ENCODE results near the gene NSMCE1.

NSMCE1 gene

DNA sequence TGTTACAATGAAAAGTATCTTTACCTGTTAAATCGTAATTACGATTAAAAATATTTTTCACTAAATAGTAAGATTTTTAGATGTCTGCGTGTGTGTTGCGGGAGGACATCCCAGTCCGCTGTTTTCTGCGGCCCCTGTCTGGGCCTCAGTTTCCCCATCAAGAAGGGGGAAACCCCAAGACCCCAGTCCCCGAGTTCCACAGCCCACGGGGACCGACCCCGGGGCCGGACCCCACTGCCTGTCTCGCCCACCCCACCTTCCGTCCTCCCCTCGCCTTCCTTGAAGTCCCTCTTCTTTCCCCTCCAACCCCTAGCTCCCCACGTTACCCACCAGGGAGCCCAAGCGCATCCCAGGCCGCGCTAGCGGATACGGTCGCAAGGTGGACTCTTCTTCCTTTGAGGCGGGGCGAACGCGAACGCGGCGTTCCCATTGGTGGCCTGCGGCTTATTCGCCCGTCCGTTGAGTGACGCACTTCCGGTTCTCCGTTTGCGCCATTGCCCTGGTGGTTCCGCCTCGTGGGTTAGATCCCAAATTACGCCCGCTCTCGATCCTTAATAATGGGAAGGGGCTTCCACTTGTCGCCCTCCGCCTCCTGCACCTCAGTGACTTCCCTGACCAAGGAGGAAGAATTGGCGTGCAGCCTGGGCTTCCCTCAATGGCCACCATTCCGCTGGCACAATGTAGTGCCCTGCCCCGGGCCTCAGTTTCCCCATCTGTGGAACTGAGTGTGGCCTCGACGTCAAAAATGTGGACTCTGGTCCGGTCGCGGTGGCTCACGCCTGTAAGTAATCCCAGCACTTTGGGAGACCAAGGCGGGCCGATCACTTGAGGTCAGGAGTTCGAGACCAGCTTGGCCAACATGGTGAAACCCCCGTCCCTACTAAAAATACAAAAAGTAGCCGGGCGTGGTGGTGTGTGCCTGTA, at the start of gene NSMCE1:
Gene NSMCE1, minus strand, starts transcription at position 397 of the 924 bp plus-strand sequence. CDS start 11,202 bp downstream, outside the sequence.
- Histone ChIP-seq H3K9me3 (ENCODE audit: control insufficient read depth, low read length) (no peaks in the 10 kb centered on the region), H3K36me3 (ENCODE audit: control insufficient read depth, insufficient read depth, low read length) (no peaks in the 10 kb centered on the region), H3K4me1 (ENCODE audit: control insufficient read depth, insufficient read depth, low read length) (peaks cover 5% of the 10 kb centered on the region), H3K9ac (ENCODE audit: low read length) (peak within 1 kb of the TSS; percentile 80), H3K4me3 (ENCODE audit: low read length) (peak within 1 kb of the TSS; percentile 85), H3K27me3 (ENCODE audit: control insufficient read depth, insufficient read depth, low read length) (no peaks in the 10 kb centered on the region)

DNA sequence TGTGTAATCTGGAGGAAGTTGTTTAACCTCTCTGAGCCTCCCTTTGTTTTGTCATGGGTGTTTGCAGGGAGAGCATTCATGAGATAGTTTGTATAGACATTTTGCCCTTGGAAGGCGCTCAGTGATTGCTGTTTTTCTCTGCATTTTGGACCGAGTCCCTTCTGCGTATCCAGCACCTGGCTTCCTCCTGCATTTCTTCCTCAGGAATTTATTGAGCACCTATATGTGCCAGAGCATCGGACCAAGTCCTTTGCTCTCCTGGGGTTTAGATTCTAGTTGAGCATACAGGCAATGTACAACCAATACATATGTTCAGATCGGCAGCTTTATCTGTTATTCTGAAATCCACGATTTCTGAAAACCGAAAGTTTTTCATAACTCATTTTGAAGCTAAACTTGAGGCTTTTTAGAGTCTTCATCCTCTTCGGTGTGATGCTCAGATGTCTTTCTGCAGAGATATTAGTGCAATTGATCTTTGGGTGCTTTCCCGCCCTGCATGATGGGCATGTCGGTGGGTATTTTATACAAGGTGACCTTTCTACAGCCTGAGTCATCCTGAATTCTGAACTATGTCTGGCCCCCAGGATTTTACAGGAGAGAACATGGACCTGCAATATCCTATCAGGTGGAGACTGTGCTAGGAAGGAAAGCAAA, 49.3 kb upstream of the NSMCE1 start:
- no peak overlapping the region for H3K9ac ChIP-seq (ENCODE audit: low read length)
- H3K27me3 ChIP-seq (ENCODE audit: control insufficient read depth, insufficient read depth, low read length), result no peaks in the 10 kb centered on the region
- H3K9me3 ChIP-seq (ENCODE audit: control insufficient read depth, low read length), result no peaks in the 10 kb centered on the region
- no peak overlapping the region for H3K4me3 ChIP-seq (ENCODE audit: low read length)
- H3K36me3 ChIP-seq (ENCODE audit: control insufficient read depth, insufficient read depth, low read length), result no peaks in the 10 kb centered on the region
- peaks cover 73% of the 10 kb centered on the region for H3K4me1 ChIP-seq (ENCODE audit: control insufficient read depth, insufficient read depth, low read length)

DNA sequence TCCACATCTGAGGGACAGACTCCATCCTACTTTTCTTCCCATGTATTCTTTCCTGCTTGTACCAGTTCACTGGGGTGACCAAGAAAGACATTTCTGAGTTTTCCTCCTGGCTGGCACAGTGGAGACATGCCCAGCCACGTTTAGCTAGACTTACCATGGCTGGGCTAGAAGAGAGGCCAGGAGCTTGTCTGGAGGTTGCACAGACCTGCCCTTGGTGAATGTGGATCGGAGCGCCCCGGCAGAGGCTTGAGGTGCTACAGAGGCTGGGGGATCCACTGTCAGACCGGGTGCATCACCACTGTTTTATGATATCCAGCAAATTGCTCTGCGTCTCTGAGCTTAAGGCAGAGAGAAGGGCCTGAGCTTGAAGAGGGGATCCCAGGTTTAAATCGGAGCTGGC, 48.7 kb upstream of the NSMCE1 start:
- Histone ChIP-seq H3K27me3 (ENCODE audit: control insufficient read depth, insufficient read depth, low read length) (no peaks in the 10 kb centered on the region), H3K36me3 (ENCODE audit: control insufficient read depth, insufficient read depth, low read length) (no peaks in the 10 kb centered on the region), H3K9me3 (ENCODE audit: control insufficient read depth, low read length) (no peaks in the 10 kb centered on the region), H3K4me1 (ENCODE audit: control insufficient read depth, insufficient read depth, low read length) (peaks cover 70% of the 10 kb centered on the region), H3K4me3 (ENCODE audit: low read length) (no peak overlapping the region), H3K9ac (ENCODE audit: low read length) (no peak overlapping the region)

- Histone ChIP-seq H3K36me3 (ENCODE audit: control insufficient read depth, insufficient read depth, low read length) (no peaks in the 10 kb centered on the region), H3K27me3 (ENCODE audit: control insufficient read depth, insufficient read depth, low read length) (no peaks in the 10 kb centered on the region), H3K9ac (ENCODE audit: low read length) (no peak overlapping the region), H3K4me1 (ENCODE audit: control insufficient read depth, insufficient read depth, low read length) (peaks cover 59% of the 10 kb centered on the region), H3K9me3 (ENCODE audit: control insufficient read depth, low read length) (no peaks in the 10 kb centered on the region), H3K4me3 (ENCODE audit: low read length) (no peak overlapping the region)
These were observed 47.6 kb upstream of the NSMCE1 start for GRCh38 chr16:27316038-27316680.

- Histone ChIP-seq H3K9ac (ENCODE audit: low read length) (peak overlapping the region; percentile 91), H3K4me1 (ENCODE audit: control insufficient read depth, insufficient read depth, low read length) (peaks cover 52% of the 10 kb centered on the region), H3K36me3 (ENCODE audit: control insufficient read depth, insufficient read depth, low read length) (no peaks in the 10 kb centered on the region), H3K4me3 (ENCODE audit: low read length) (peak overlapping the region; percentile 52), H3K27me3 (ENCODE audit: control insufficient read depth, insufficient read depth, low read length) (no peaks in the 10 kb centered on the region), H3K9me3 (ENCODE audit: control insufficient read depth, low read length) (no peaks in the 10 kb centered on the region)
These were observed 46.9 kb upstream of the NSMCE1 start for GRCh38 chr16:27315333-27316037.

DNA sequence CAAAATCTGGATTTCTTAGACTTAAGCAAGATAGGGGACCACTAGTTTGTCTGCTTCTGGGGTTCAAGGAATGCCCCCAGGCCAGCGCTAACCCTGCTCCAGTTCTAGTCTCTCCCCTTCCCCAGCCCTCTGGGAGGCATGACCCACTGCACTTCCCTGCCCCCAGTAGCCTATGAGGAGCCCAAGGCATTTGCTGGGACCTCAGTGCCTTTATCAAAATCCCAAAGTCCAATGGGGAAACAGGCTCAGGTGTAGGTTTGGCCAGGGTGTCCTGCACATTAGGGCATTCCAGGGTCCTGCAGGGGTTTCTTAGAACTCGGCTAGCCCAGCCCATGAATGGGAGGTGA, 46.4 kb upstream of the NSMCE1 start:
- H3K36me3 ChIP-seq (ENCODE audit: control insufficient read depth, insufficient read depth, low read length), result no peaks in the 10 kb centered on the region
- H3K4me1 ChIP-seq (ENCODE audit: control insufficient read depth, insufficient read depth, low read length), result peaks cover 50% of the 10 kb centered on the region
- H3K9ac ChIP-seq (ENCODE audit: low read length), result peak overlapping the region; percentile 91
- no peaks in the 10 kb centered on the region for H3K9me3 ChIP-seq (ENCODE audit: control insufficient read depth, low read length)
- H3K4me3 ChIP-seq (ENCODE audit: low read length), result peak overlapping the region; percentile 52
- H3K27me3 ChIP-seq (ENCODE audit: control insufficient read depth, insufficient read depth, low read length), result no peaks in the 10 kb centered on the region

DNA sequence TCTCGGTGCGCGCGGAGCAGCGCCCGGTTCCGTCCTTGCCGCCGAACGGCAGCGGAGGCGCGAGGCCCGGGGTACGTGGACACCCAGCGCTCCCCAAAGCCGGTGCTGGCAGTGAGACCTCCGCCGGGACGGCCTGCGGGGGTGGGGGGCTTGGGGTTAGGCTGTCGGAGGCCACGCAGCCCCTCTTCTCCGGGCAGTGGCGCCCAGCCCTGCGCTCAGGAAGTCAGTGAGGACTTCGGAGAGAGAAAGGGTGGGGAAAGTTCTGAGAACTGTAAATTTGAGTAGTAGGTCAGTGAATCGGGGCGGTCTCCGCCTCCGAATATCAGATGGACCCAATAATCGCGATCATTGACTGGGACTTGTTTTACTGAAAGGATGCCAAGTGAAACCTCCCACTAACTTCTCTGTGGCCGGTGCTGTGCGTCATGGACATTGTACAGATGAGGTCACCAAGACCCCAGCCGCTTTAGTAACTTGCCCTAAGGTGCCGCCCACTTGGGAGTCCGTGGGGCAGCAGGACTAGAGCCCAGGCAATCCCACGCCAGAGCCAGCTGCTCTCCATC, 45.7 kb upstream of the NSMCE1 start:
- peak overlapping the region; percentile 91 for H3K9ac ChIP-seq (ENCODE audit: low read length)
- no peaks in the 10 kb centered on the region for H3K9me3 ChIP-seq (ENCODE audit: control insufficient read depth, low read length)
- H3K4me3 ChIP-seq (ENCODE audit: low read length), result peak overlapping the region; percentile 82
- H3K4me1 ChIP-seq (ENCODE audit: control insufficient read depth, insufficient read depth, low read length), result peaks cover 46% of the 10 kb centered on the region
- no peaks in the 10 kb centered on the region for H3K27me3 ChIP-seq (ENCODE audit: control insufficient read depth, insufficient read depth, low read length)
- H3K36me3 ChIP-seq (ENCODE audit: control insufficient read depth, insufficient read depth, low read length), result no peaks in the 10 kb centered on the region

DNA sequence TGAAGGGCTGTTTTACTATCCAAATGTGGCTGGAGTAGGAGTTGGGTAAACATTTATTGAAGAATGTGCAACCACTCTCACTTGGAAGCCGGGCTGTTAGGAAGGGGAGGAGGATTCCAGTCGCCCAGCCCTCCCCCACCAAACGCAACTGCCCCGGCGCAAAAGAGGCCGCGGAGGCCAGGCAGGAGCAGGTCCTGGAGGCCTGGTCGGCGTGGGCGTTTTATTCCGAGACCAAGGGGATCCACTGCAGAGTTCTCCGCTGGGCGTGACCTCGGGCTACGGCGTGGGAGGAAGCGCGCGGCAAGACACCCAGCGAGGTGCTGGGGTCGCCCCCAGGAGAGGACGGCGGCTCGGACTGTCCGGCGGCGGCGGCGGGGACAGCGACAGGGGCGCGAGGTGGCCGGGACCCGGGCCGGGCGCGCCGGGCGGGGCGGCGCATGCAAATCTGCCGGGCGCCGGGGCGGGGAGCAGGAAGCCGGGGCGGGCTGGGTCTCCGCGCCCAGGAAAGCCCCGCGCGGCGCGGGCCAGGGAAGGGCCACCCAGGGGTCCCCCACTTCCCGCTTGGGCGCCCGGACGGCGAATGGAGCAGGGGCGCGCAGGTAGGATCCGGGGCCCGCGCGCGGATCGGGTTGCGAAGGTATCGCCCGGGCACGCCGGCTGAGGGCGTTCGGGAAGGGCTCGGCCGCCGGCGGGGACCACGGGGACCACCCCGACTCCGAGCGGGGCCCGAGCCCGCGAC, 45.0 kb upstream of the NSMCE1 start, which contains the start of gene IL4R:
Gene IL4R, plus strand, starts transcription at position 553 of the 739 bp plus-strand sequence. CDS start 26,230 bp downstream, outside the sequence.
- Histone ChIP-seq H3K36me3 (ENCODE audit: control insufficient read depth, insufficient read depth, low read length) (no peaks in the 10 kb centered on the region), H3K4me3 (ENCODE audit: low read length) (peak within 1 kb of the TSS; percentile 82), H3K27me3 (ENCODE audit: control insufficient read depth, insufficient read depth, low read length) (no peaks in the 10 kb centered on the region), H3K4me1 (ENCODE audit: control insufficient read depth, insufficient read depth, low read length) (peaks cover 40% of the 10 kb centered on the region), H3K9me3 (ENCODE audit: control insufficient read depth, low read length) (no peaks in the 10 kb centered on the region), H3K9ac (ENCODE audit: low read length) (peak within 1 kb of the TSS; percentile 91)

- Histone ChIP-seq H3K27me3 (ENCODE audit: control insufficient read depth, insufficient read depth, low read length) (no peaks in the 10 kb centered on the region), H3K9ac (ENCODE audit: low read length) (peak overlapping the region; percentile 91), H3K36me3 (ENCODE audit: control insufficient read depth, insufficient read depth, low read length) (no peaks in the 10 kb centered on the region)
These were observed 44.2 kb upstream of the NSMCE1 start for GRCh38 chr16:27312580-27313421.

DNA sequence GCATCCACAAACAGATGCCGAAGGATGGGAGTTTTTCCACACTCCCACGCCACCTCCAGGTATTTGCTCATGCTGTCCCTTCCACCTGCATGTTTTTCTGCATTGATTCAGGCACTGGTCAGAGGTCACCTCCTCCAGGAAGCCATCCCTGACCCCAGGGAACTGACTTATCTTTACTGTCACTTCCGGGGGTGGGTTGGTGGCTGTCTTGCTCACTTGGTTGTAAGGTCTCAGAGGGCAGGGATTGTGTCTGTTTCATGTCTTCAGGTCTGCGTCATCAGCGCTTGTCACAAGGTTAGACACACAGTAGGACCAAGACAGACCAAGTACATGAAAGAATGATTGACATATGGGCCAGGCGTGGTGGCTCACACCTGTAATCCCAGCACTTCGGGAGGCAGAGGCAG, 43.3 kb upstream of the NSMCE1 start:
- Histone ChIP-seq H3K27me3 (ENCODE audit: control insufficient read depth, insufficient read depth, low read length) (no peaks in the 10 kb centered on the region), H3K9me3 (ENCODE audit: control insufficient read depth, low read length) (no peaks in the 10 kb centered on the region), H3K36me3 (ENCODE audit: control insufficient read depth, insufficient read depth, low read length) (no peaks in the 10 kb centered on the region), H3K4me3 (ENCODE audit: low read length) (no peak overlapping the region), H3K4me1 (ENCODE audit: control insufficient read depth, insufficient read depth, low read length) (peaks cover 25% of the 10 kb centered on the region), H3K9ac (ENCODE audit: low read length) (no peak overlapping the region)

More at GRCh38 chr16:27312580-27313421, 44.2 kb upstream of the NSMCE1 start:
- Histone ChIP-seq H3K9me3 (ENCODE audit: control insufficient read depth, low read length) (no peaks in the 10 kb centered on the region), H3K4me3 (ENCODE audit: low read length) (peak overlapping the region; percentile 40), H3K4me1 (ENCODE audit: control insufficient read depth, insufficient read depth, low read length) (peaks cover 34% of the 10 kb centered on the region)

All from mucosa of stomach (tissue), 1 donor.